ENCODE results near the gene MYPOP. TPM values are rescaled to one million over a fixed set of nuclear protein-coding genes. Genes with fewer than 3 reads are reported as not detected.

The MYPOP gene
- total and polyA plus RNA-seq, 2 of the 13 experiments (the other 11 are each of a cell fraction or from before 2014, with no cell fraction given) = 2.3 to 2.7 TPM

- TF ChIP-seq ZNF292 (CRISPR knock-in tag; IDR thresholded peaks at IDR 0.05; ENCODE audit: borderline replicate concordance, low read depth) (no peak), MZF1 (CRISPR knock-in tag; IDR thresholded peaks at IDR 0.05; ENCODE audit: borderline replicate concordance) (no peak), ZBTB3 (CRISPR knock-in tag; IDR thresholded peaks at IDR 0.05; ENCODE audit: borderline replicate concordance, low read depth) (no peak), ZNF446 (CRISPR knock-in tag; IDR thresholded peaks at IDR 0.05) (0 out of 2 replicates have a peak, but pooled peaks have one; percentile 62), ETV5 (CRISPR knock-in tag; IDR thresholded peaks at IDR 0.05; ENCODE audit: borderline replicate concordance) (peak; percentile 73; the same call in 1 of the 2 replicates), PATZ1 (CRISPR knock-in tag; IDR thresholded peaks at IDR 0.05) (peak; percentile 100), PAXIP1 (CRISPR knock-in tag; conservative IDR thresholded peaks at IDR 0.05) (peak; percentile 93), ZNF138 (CRISPR knock-in tag; IDR thresholded peaks at IDR 0.05; ENCODE audit: low read depth) (no peak), ERF (CRISPR knock-in tag; IDR thresholded peaks at IDR 0.05) (peak; percentile 63; the same call in 1 of the 2 replicates), PITX1 (CRISPR knock-in tag; IDR thresholded peaks at IDR 0.05) (peak; percentile 29; the same call in 1 of the 2 replicates), KLF9 (CRISPR knock-in tag; IDR thresholded peaks at IDR 0.05; ENCODE audit: low read depth) (no peak), HIVEP1 (CRISPR knock-in tag; IDR thresholded peaks at IDR 0.05) (peak; percentile 83), E2F2 (CRISPR knock-in tag; IDR thresholded peaks at IDR 0.05; ENCODE audit: borderline replicate concordance) (no peak), RXRA (CRISPR knock-in tag; IDR thresholded peaks at IDR 0.05) (peak; percentile 69; the same call in 1 of the 2 replicates), KLF13 (CRISPR knock-in tag; IDR thresholded peaks at IDR 0.05) (0 out of 2 replicates have a peak, but pooled peaks have one; percentile 51), GTF2F1 (IDR thresholded peaks at IDR 0.05; ENCODE audit: low read length) (no peak), ZNF576 (CRISPR knock-in tag; IDR thresholded peaks at IDR 0.05) (no peak)
- TF ChIP-seq, protein P1, sequence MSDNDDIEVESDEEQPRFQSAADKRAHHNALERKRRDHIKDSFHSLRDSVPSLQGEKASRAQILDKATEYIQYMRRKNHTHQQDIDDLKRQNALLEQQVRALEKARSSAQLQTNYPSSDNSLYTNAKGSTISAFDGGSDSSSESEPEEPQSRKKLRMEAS (IDR thresholded peaks at IDR 0.05) = peak; percentile 75
Observed at GRCh38 chr19:45881909-45882528, 20.4 kb downstream of the MYPOP start (continued).
